Gastroesophageal sphincter (tissue), 4 donors: Measurements from ENCODE around the gene ALKBH2. TPM values are rescaled to one million over a fixed set of nuclear protein-coding genes. Genes with fewer than 3 reads are reported as not detected.
A peak's percentile ranks its signal among the peaks of the same experiment; 100 is the strongest.
"Not testable (repeated sequence)": the region's sequence is repeated elsewhere in the genome, so short reads cannot be mapped to it uniquely, and the experiment has no call there.

Experiments
- ATAC-seq: fragments of 150-250 bp; one replicate; pipeline ENCODE4 v1.9.1; 2016; ENCODE audit warnings: mild to moderate bottlenecking, moderate library complexity
- H3K27ac ChIP-seq, 4 donors: fragments of 200-600 bp; sonication (generic) in 3 of 4; 1 replicate in 3 of 4; 2 replicates in 1 of 4; pipeline ENCODE4 v1.5.1; 2016 to 2019
- H3K27me3 ChIP-seq: fragments of 200-600 bp; sonication (generic); one replicate; pipeline ENCODE4 v1.5.1; 2019
- H3K36me3 ChIP-seq, 2 donors: fragments of 200-600 bp; sonication (generic); one replicate each; pipeline ENCODE4 v1.5.1; 2019; ENCODE audit warnings: control low read depth in 1 of 2
- H3K4me1 ChIP-seq, 3 donors: fragments of 200-600 bp; sonication (generic); 1 replicate in 2 of 3; 2 replicates in 1 of 3; pipeline ENCODE4 v1.5.1; 2016 to 2019; ENCODE audit warnings: control low read depth in 2 of 3
- H3K4me3 ChIP-seq, 2 donors: fragments of 200-600 bp; sonication (generic); one replicate each; pipeline ENCODE4 v1.5.1; 2019; ENCODE audit warnings: mild to moderate bottlenecking in 1 of 2, moderate library complexity in 1 of 2
- H3K9me3 ChIP-seq, 3 donors: fragments of 200-600 bp; sonication (generic); one replicate each; pipeline ENCODE4 v1.5.1; 2017 to 2019; ENCODE audit warnings: control low read depth in 2 of 3
- EP300 ChIP-seq: sonication (generic); formaldehyde crosslinking; IDR thresholded peaks from one replicate; pipeline ENCODE4 v1.6.1; 2017; ENCODE audit warnings: antibody characterized with exemption, mild to moderate bottlenecking
- POLR2A ChIP-seq, 2 donors: fragments of 450-650 bp; IDR thresholded peaks; one replicate each; pipeline ENCODE4 v1.6.1; 2017; ENCODE audit warnings: antibody characterized with exemption in 2 of 2, mild to moderate bottlenecking in 2 of 2, moderate library complexity in 1 of 2
- POLR2AphosphoS5 ChIP-seq: sonication (generic); formaldehyde crosslinking; IDR thresholded peaks from one replicate; pipeline ENCODE4 v1.6.1; 2017; ENCODE audit warnings: antibody characterized with exemption
- WGBS, 2 donors: methylation state at CpG; one replicate each; pipeline ENCODE4 v1.1.5; 2018; ENCODE audit warnings: low coverage in 1 of 2; 5-methylcytosine and 5-hydroxymethylcytosine counted together
- total RNA-seq, 4 donors: library from RNA; depleted of rRNA; stranded (reverse); fragments of >200 nt; gene quantifications; one replicate each; pipeline ENCODE4 v1.1.0, GENCODE V29; 2016
- TF ChIP-seq, protein P1 (sequence below), 4 experiments: fragments of 200-600 bp in 2 of 4; fragments of 450-650 bp in 2 of 4; sonication (generic) in 1 of 4; IDR thresholded peaks; one replicate each; pipeline ENCODE4 v1.5.1; 2017 to 2019; ENCODE audit warnings: antibody characterized with exemption in 4 of 4, mild to moderate bottlenecking in 2 of 4, moderate library complexity in 2 of 4

ALKBH2 gene
- total RNA-seq, 4 donors from 2014 or later: 13.5 to 21.9 (median 16.9) TPM

- Histone ChIP-seq H3K27ac (no peak overlapping the region), H3K4me3 (no peak overlapping the region), H3K27me3 (no peaks in the 10 kb centered on the region), H3K9me3 (no peaks in the 10 kb centered on the region), H3K36me3 (peaks cover 0 to 24% of the 10 kb centered on the region in 2 donors), H3K4me1 (peaks cover 2 to 25% (median 9%) of the 10 kb centered on the region in 3 donors)
- ATAC-seq: no peak
- TF ChIP-seq POLR2AphosphoS5: no peak
- TF ChIP-seq EP300: no peak
- TF ChIP-seq POLR2A (IDR thresholded peaks at IDR 0.05): no peak
- TF ChIP-seq, protein P1, sequence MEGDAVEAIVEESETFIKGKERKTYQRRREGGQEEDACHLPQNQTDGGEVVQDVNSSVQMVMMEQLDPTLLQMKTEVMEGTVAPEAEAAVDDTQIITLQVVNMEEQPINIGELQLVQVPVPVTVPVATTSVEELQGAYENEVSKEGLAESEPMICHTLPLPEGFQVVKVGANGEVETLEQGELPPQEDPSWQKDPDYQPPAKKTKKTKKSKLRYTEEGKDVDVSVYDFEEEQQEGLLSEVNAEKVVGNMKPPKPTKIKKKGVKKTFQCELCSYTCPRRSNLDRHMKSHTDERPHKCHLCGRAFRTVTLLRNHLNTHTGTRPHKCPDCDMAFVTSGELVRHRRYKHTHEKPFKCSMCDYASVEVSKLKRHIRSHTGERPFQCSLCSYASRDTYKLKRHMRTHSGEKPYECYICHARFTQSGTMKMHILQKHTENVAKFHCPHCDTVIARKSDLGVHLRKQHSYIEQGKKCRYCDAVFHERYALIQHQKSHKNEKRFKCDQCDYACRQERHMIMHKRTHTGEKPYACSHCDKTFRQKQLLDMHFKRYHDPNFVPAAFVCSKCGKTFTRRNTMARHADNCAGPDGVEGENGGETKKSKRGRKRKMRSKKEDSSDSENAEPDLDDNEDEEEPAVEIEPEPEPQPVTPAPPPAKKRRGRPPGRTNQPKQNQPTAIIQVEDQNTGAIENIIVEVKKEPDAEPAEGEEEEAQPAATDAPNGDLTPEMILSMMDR (IDR thresholded peaks at IDR 0.05): no peak
Measured at GRCh38 chr12:109054520-109054919, 38.8 kb downstream of the ALKBH2 start.

- H3K27me3 ChIP-seq, H3K9me3 ChIP-seq, ATAC-seq: not testable (repeated sequence)
- H3K36me3 ChIP-seq: peaks cover 0 to 20% of the 10 kb centered on the region in 2 donors
- H3K4me3 ChIP-seq: peak overlapping the region in 1 of 2 donors; percentile 75
- peak overlapping the region in 1 of 4 donors; percentile 79 for H3K27ac ChIP-seq
- 67 to 96% methylated on average over 3 of the region's 4 CpGs for WGBS, 2 donors
- H3K4me1 ChIP-seq: peaks cover 2 to 25% (median 9%) of the 10 kb centered on the region in 3 donors
Measured at GRCh38 chr12:109054124-109054513, 39.2 kb downstream of the ALKBH2 start.

- 11 to 36% methylated on average over 8 of the region's 9 CpGs for WGBS, 2 donors
- Histone ChIP-seq H3K4me3 (peak overlapping the region; percentile 75 to 88), H3K36me3 (peaks cover 0 to 15% of the 10 kb centered on the region in 2 donors), H3K9me3 (no peaks in the 10 kb centered on the region), H3K27me3 (no peaks in the 10 kb centered on the region), H3K4me1 (peaks cover 2 to 25% (median 9%) of the 10 kb centered on the region in 3 donors), H3K27ac (peak overlapping the region in 3 of 4 donors; percentile 79 to 85 (median 84))
- TF ChIP-seq POLR2A (IDR thresholded peaks at IDR 0.05) (no peak), POLR2AphosphoS5 (no peak), EP300 (no peak)
- TF ChIP-seq, protein P1 (IDR thresholded peaks at IDR 0.05): no peak
- ATAC-seq: no peak
Measured at GRCh38 chr12:109053382-109054123, 39.7 kb downstream of the ALKBH2 start.

DNA sequence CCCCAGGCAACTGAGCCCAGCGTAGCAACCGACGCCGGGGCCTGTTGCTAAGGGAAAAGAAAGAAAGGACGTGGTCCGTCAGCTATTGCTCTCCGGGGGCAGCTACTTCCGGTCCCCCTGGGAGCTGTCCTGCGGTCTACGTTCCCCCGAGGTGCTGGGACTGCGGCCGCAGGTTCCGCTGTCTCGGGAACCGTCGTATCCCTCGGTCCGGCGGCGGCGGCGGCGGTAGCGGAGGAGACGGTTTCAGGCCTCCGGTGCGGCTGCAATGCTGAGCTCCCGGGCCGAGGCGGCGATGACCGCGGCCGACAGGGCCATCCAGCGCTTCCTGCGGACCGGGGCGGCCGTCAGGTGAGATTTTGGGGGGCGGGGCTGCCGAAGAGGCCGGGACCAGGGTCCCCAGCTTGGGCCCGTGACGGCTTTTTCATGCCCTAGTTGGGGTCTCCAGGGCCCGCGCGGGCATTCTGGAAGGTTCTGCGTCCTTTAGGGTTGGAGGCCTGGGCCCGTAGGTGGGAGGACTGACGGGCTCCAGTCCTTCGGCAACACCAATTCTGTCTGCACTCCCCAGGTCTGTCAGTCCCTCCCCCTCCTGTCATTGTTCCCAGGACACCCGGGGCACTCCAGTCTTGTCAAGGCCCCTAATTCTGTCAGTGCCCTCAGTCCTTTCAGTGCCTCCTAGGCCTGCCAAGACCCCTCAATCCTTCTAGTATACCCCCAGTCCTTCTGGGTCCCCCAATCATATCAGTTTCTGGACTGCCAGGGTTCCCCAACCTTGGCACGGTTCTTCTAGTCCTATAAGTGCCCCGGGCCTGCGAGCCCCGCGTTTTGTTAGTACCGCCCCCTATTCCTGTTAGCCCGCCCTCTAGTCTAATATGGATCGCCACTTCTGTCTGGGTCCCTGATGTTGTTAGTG lies 40.6 kb downstream of the ALKBH2 start, which contains the start of gene USP30:
USP30 (plus strand) TSS at position 163 of the 910 bp plus-strand sequence; CDS start at position 266, 103 bp downstream.
- Histone ChIP-seq H3K4me1 (peaks cover 2 to 25% (median 9%) of the 10 kb centered on the region in 3 donors), H3K9me3 (no peaks in the 10 kb centered on the region), H3K4me3 (peak within 1 kb of the TSS; percentile 75 to 88), H3K36me3 (peaks cover 0 to 6% of the 10 kb centered on the region in 2 donors), H3K27me3 (peaks cover 6% of the 10 kb centered on the region), H3K27ac (peak within 1 kb of the TSS; percentile 40 to 85 (median 82))
- TF ChIP-seq, protein P1 (IDR thresholded peaks at IDR 0.05): no peak
- TF ChIP-seq EP300: no peak
- peak; percentile 61 for TF ChIP-seq POLR2AphosphoS5
- peak in 1 of 2 donors; percentile 32 for TF ChIP-seq POLR2A (IDR thresholded peaks at IDR 0.05)
- WGBS, 2 donors: 0% methylated on average over 8 to 11 of the region's 61 CpGs
- peak; percentile 96 for ATAC-seq

- Histone ChIP-seq H3K4me1 (peaks cover 2 to 25% (median 9%) of the 10 kb centered on the region in 3 donors), H3K27me3 (peaks cover 6% of the 10 kb centered on the region), H3K36me3 (no peaks in the 10 kb centered on the region), H3K27ac (peak overlapping the region in 3 of 4 donors; percentile 79 to 85 (median 84)), H3K4me3 (peak overlapping the region; percentile 75 to 88), H3K9me3 (no peaks in the 10 kb centered on the region)
- no peak for TF ChIP-seq EP300
- TF ChIP-seq, protein P1 (IDR thresholded peaks at IDR 0.05): no peak
- TF ChIP-seq POLR2AphosphoS5: no peak
- TF ChIP-seq POLR2A (IDR thresholded peaks at IDR 0.05): no peak
- WGBS, 2 donors: 8 to 11% methylated on average over 6 of the region's 6 CpGs
- no peak for ATAC-seq
Measured at GRCh38 chr12:109052097-109052413, 41.2 kb downstream of the ALKBH2 start.

GRCh38 chr12:109049794-109050193 lies 43.5 kb downstream of the ALKBH2 start:
- peaks cover 22% of the 10 kb centered on the region for H3K27me3 ChIP-seq
- H3K36me3 ChIP-seq, H3K27ac ChIP-seq, H3K4me3 ChIP-seq, ATAC-seq, H3K9me3 ChIP-seq: not testable (repeated sequence)
- peaks cover 2 to 25% (median 9%) of the 10 kb centered on the region in 3 donors for H3K4me1 ChIP-seq
- WGBS, 2 donors: 71 to 79% methylated on average over 7 to 8 of the region's 8 CpGs

DNA sequence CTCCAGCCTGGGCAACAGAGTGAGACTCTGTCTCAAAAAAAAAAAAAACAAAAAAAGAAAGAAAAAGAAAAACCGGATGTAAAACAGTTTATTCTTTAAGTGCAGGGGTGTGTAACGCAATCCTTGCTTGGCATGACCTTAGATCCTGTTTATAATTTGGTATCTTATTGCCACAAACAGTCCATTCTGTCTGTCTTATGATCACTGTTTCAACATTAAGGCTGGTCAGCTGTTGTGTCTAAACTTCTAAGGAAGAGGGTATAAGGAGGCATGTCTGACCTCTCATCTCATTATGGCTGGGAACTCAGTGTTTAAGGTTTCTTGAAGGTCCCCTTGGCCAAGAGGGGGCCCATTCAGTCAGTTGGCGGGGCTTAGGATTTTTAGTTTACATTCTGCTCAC lies 44.6 kb downstream of the ALKBH2 start:
- 25 to 41% methylated on average over 3 of the region's 3 CpGs for WGBS, 2 donors

More for the DNA sequence above, 44.6 kb downstream of the ALKBH2 start:
- Histone ChIP-seq H3K4me1 (peaks cover 2 to 14% (median 5%) of the 10 kb centered on the region in 3 donors), H3K27me3 (peaks cover 29% of the 10 kb centered on the region)
- not testable (repeated sequence) for H3K9me3 ChIP-seq, H3K4me3 ChIP-seq, ATAC-seq, H3K36me3 ChIP-seq, H3K27ac ChIP-seq
